NCI-H2196 (cell line): Measurements from ENCODE around the gene NRF1.
"Not testable (repeated sequence)": the region's sequence is repeated elsewhere in the genome, so short reads cannot be mapped to it uniquely, and the experiment has no call there.

ENCODE experiments used
- DNase-seq: peaks from one replicate; lab custom pipeline; 2025; ENCODE audit not compliant: unreplicated experiment; lab: John Stamatoyannopoulos, UW

NRF1 gene

DNA sequence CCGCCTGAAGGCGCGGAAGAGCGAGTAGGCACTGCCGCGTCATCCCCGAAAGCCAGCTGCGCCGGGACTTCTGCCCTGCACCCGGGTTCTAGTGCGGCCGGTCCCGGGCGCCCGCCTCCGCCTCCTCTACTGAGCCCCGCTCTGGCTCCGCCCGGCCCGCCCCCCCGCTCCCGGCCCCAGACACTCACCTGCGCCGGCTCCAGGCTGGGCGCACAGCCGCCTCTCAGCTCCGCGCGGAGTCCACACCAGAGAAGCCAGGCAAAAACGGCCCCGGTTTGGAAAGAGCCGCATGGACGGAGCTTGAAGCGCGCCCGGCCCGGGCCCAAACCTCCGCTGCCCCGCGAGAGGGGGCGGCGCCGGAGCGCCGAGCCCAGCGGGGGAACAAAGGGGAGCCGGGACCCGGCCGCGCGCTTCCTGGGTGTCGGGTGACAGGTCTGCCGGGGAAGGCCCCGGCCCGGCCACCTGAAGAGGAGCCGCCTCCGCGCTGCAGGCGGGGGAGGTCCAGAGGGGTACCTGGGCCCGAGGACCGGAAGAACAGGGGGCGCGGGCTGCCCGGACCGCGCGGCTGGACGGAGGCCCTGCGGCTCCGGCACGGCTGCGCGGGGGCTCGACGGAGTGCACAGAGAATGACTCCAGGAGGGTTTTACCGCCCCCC lies 168.2 kb downstream of the NRF1 start:
- peak; percentile 89 for DNase-seq

DNA sequence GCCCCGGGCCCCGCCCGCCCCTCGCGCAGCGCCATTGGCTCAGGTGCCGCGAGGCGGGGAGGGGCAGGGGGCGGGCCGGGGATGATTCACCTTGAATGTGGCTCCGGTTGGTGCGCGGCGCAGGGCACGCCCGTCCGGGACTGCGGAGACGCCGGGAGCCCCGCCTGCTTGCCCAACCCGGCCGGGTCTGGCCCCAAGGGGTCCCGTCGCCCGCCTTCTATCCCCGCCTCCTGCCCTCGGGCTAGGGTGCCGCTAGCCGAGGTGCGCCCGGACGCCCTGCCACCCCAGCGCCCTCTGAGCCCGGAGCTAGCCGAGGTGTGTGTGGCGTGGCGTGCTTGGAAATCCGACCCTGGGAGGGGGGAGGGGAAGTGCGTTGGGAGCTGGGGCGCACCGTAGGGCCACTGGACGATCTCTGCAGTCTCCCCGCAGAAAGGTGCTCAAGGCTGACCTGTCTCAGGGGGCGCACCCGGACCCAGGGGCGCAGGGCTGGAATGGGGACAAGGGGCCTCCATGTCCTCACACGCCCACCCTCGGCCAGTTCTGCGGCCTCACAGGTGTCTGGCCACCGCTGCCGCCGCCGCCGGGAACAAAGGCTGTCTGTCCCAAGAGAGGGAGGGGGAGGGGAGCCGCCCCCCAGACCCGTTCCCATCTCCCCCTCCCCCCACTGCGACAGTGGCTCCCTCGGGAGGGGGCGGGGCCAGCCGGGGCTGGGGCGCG lies 168.9 kb downstream of the NRF1 start:
- peak; percentile 89 for DNase-seq

DNA sequence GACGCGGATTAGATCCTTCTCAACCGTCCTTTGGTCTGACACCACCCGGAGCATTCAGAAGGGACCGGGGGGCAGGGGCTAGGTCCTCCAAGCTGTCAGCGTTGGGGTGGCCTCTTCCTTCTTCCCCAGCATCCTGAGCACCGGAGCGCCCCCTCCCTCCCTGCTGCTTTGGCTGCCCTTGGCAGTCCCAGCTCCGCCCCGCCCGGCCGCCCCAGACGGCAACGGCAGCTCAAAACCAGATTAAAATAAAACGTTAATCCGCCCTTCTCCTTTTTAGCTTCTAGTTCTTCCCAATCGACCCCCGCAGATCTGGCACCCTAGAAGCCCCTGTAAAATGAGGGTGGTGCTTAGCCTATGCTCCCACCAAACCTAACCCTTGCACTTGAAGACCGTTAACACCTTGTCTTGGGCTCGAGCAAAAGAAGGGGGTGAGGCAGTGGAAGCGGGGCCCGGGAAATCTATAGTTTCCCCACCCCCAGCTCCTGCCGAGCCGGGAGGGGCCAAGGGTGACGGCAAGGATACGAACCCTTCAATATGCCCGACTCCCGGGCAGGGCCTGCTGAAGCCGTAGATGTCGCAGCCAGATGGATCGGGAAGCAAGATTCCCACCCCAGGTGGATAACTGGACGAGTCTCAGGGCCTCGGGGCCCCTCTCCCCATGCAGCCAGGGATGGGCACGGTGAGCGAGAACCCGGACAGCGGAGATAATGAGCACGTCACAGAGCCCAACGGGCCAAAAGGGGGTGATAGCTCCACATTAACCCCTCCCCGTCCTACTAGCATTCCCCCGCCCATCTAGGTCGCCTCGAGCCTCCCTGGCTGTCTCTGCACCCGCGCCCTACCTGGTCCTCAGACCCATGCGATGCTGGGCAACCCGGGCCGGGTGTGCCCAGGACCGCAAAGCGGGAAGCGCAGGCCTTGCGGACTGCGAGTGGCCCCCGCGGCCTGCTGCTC lies 169.7 kb downstream of the NRF1 start:
- peak; percentile 54 for DNase-seq

DNA sequence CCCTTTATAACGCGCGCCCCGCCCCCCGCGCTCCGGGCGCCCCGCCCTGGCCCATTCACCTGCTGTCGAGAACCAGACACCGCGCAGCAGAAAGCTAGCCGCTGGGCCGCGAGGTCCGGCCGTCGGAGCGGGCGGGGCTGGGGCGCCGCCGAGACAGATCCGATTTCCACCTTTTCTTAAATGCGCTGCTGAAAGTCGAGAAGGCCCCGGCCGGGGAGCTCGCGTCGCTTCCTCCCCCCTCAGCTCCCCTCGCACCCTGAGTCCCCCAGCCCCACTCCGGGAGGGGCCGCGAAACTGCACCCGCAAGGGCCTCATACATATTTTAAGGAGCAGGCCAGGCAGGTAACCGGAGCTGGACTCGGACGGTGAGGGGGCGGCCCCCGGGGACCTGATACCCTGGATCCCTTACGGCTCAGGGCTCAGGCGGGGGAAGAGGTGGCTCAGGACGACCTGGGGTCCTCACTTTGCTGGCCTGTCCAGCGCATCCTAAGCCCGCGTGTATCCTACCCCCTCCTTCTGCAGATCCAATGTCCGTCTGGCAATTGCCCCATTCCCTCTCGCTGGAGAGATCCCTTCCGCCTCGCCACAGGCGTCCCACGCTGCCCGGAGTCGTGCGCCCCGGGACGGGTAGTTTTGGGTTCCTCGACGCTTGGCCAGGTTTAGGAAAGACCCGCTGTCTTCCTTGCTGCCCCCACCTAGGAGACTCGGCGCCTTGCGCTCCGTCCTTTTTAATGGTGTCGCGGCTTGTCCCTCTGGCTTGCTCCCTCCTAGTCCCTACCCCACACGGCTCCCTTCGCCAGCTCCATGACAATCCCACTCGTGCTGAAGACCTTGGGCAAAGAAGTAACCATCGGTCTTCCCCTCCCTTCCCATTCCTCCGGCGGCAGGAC lies 170.7 kb downstream of the NRF1 start:
- no peak for DNase-seq

DNA sequence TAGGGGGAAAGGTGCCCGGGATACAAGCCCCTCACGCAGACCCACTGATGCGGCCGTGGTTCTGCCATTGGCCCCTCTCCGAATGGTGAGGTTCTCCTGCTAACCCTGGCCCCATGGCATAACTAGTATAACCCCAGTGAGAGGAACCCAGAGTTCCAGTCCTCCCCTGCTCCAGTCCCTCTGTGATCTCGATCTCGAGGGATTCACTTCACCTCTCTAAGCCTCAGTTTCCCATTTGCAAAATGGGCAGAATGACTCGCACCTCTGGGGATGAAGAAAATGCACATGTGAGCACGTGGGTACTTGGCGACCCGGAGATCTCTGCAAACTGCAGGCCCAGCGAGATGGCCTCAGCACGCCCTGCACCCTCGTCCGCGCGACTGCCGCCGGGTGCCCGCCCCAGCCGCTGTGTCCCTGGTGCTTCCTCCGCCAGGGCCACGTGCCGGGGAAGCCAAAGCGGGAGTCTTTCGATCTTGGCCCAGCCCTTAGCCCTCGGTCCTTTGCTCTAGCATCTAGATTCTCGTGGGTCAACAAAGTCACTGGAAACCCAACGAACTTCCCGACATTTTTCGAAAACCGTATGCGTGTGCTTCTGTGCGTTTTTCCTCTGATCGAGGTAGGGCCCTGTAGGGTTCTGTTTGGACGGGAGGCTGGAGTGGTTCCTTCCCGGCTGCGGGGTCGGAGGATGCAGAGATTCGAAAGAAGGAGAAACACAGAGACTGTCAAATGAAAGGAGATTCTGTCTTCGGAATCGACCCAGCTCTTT lies 171.5 kb downstream of the NRF1 start:
- DNase-seq, result no peak

DNA sequence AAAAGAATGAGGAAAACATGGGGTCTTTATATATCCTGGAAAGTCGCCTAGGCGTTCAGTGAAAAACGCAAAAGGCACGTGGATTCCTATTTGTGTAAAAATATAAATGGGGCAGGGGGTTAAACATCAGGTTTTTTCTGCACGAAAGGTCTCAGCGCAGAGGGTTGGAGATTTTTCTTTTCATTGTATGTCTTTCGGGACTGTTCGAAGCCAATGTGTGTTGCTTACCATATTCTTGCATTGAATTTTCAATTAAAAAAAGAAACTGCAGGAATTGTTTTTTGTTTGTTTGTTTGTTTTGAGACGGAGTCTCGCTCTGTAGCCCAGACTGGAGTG lies 172.0 kb downstream of the NRF1 start:
- no peak for DNase-seq

DNA sequence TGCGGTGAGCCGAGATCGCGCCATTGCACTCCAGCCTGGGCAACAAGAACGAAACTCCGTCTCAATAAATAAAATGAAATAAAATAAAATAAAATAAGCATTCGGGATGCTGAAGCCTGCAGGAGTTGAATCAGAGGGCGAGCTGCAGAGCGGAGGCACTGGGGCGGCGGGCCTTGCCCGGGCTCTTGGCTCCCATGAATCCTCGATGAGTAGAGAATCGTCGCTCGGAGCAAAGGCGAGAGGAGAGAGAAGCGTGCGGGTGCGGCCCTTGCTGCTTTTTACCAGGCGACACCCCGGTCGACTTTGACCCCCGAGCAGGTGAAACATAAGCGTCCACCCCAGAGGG lies 172.9 kb downstream of the NRF1 start:
- DNase-seq, result no peak

DNA sequence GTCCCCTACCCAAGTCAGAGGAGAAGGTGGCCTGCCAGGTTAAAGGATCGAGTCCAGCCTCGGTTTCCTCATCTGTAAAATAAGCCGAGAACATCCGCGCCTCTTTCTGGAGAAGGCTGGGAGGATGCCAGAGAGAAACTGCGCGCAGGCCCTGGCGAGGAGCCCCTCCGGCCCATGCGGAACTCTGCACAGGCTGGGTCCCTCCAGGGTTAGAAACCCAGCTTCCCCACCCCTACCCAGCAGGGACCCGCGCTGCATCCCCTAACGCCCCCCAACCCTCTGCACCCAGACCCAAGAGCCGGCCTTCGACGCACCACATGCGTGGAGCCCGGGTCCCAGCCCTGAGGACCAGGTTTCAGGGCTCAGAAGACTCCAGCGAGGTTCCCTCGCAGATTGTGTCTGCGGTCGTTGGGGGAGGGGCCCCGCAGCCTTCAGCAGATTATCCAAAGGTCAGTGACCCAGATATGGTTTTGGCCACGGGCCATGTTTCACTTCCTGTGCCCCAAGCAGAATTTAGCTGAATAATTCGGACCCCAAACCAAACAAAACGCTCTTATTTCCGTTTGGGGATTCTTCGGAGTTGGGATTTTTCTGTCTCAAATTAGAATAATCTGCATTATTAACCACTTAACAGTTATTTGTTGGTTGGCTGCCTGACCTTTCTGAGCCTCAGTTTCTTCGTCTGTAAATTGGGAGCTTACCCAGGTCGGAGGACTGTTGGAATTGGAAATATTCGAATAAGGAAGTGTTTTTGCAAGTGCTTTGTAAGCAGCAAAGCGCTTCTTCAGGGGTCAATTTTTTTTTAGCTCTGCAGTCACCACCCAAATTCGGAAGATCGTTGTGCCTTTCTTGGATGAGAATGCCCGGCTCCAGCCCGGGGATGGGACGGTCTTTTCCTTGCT lies 173.5 kb downstream of the NRF1 start:
- DNase-seq, result no peak

DNA sequence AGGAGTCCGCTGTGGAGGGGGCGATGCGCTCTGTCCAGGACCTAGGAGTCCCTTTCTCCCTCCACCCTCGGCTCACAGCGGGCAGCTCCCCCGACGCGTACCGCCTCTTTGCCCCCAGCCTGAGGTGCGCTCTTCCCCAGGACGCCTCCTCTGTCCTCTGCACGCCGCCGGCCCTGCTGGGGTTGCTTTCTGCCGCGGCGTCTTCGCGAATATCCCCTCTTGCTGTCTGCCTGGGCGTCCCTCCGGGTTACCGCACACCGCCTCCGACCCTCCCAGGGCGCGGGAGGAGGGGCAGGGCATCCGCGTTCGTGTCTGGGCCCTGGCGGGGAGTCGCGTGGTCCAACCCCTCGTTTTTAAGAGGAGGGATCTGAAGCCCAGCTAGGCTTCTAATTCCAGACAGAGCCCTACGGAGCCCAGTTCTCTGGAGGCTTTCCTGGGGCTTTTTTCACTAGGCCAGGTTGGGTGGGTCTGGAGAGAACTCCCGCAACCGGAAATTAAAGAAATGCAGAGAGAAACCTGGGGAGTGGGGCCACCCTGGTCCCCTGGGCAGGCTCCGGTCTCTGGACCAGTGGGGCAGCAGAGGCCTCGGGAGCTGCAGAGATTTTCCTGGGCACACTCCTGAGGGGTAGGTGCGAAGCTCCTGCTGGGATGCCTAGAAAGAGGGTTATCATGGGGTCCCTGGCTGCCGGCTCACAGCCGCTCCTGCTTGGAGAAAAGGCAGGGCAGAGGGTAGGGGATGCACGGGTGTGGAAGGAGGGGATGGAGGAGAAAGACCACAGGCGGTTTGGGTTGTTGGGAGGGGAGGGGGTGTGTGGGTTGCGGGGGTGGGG lies 174.4 kb downstream of the NRF1 start:
- DNase-seq, result no peak

DNA sequence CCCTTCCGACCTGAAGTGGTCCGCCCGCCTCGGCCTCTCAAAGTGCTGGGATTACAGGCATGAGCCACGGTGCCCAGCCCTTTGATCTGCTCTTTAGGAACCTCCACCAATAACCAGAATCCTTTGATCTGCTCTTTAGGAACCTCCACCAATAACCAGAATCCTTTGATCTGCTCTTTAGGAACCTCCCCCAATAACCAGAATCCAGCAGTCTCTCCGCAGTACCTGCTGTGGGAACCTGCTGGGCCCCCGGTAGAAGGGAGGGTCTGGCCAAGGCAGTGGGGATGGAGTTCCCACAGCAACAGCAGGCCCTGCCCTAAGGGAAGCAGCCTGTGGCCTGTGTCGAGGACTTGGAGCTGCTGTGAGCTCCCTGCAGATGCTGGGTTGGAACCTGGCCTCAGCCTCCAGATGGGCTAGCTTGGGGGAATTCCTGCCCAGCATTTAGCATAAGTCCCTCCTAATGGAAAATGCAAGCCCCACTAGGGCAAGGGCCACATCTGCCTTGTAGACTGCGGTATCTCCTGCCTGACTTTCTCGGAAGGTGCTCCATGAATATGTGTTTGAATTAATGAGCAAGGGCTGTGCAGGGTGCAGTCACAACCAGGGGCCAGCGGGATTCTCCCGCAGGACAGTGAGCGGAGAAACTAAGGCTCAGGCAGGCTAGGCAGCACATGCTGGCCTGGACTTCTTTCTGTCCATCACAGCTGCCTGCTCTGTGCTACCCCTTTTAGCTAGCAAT lies 175.5 kb downstream of the NRF1 start:
- DNase-seq, result no peak

DNA sequence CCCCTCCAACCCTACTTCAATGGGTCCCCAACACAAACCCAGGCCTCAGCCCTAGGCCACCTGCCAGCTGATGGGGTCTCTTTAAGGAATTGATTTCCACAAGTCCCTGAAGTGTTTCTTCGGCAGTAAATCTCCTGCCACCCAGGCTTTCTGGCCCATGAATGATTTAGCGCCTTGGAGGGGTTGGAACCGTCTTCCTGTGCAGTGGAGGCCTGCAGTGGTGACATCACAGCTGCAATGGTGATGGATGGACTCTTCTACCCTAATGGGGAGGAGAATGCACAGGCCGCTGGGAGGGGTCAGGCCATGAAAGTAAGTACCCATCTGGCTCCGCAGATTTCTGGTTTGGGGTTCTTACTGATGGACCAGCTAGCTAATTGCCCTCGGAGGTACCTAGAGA lies 177.5 kb downstream of the NRF1 start:
- no peak for DNase-seq

DNA sequence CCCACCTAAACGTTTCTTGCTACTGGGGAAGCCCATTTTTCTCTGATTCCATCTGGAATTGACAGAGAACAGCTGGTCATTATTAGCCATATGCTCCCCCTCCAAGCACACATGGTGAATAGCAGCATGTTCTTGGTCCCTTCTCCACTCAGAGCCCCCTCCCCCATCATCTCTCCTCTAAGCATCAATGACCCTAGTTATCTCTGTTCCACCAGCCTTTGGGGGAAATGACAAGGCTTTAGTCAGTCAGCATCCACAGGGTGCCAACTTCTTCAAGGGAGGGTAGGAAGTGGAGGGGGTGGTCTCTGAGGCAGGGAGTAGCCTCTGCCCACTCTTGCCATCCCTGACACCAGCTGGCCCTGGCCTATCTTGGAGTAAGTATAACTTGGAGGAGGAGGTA lies 178.1 kb downstream of the NRF1 start:
- no peak for DNase-seq

DNA sequence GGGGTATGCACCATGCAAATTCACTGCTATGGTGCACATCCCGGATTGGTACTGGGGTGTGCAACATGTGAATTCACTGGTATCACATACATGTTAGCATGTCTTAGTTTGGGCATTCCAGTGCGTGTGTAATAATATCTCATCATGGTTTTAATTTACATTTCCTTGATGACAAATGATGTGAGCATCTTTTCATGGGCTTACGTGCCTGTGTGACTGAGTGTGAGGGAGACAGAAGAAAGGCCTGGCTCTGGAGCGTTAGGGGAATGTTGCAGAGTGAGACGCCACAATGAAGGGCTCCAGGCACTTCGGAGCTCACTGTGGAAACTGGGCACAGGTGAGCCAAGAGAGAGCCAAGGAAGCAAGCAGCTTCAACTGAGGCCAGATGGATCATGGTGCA lies 178.6 kb downstream of the NRF1 start:
- no peak for DNase-seq

DNA sequence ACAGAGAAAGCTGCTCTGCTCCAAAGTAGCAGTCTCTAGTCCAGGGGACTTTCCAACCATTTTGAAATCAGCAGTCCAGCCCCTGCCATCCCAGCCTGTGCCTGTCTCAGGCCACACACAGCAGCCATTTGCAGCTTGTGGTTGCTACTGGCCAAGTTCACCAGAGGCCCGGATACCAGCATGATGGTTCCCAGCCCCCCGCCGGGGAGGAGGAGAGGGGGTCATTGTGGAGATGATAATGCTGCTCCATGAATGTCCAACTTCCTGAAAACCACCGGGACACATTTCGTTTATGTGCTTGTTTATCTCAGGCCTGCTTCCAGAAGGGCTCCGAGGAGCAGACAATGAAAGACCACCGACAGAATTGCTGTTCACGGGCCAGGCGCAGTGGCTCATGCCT lies 181.2 kb downstream of the NRF1 start:
- DNase-seq, result no peak

DNA sequence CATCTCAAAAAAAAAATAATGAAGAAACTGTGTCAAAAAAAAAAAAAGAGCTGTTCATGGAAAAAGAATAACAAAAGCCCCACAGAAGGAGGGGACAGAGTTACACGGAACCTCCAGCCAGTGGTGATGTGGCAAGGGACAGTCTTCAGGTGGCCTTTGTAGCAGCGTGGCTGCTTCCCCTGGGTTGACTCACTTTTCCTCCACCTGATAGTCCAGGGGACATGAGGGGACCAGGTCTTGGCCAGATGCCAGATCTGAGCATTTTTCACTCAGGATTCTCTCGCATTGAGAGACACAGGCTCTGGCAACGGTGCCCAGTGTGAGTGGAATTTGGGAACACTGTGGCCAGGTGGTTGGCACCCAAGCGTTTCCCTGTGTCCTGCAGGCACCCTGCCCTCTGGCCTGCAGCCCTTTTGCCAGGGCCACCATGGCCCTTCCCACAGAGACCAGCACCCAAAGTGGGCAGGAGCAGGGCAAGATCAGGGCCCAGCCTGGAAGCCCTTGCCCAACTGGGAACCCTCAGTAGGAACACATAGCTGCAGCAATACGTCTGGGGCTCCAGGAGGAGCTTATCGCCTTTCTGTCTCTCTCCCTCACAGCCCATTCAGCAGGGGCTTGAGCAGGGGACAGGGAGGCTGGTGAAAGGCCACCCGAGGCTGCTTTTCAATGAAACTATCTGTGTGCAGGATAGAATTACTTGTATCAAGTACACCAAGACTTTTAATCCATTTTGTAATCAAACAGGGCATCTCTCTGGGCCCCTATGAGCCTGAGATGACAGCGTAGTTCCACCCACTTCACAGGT lies 182.2 kb downstream of the NRF1 start:
- DNase-seq, result no peak

DNA sequence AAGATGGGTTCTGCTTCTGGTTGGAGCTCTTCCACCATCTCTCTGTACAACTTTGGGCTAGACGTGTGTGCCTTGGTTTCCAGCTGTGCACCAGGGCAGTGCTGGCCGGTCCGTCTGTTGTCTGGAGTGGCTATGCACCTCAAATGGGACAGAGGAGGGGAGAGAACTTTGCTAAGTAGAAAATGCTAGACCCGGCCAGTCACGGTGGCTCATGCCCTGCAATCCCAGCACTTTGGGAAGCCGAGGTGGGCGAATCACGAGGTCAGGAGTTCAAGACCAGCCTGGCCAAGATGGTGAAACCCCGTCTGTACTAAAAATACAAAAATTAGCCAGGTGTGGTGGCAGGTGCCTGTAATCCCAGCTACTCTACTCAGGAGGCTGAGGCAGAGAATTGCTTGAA lies 182.9 kb downstream of the NRF1 start:
- DNase-seq, result not testable (repeated sequence)

DNA sequence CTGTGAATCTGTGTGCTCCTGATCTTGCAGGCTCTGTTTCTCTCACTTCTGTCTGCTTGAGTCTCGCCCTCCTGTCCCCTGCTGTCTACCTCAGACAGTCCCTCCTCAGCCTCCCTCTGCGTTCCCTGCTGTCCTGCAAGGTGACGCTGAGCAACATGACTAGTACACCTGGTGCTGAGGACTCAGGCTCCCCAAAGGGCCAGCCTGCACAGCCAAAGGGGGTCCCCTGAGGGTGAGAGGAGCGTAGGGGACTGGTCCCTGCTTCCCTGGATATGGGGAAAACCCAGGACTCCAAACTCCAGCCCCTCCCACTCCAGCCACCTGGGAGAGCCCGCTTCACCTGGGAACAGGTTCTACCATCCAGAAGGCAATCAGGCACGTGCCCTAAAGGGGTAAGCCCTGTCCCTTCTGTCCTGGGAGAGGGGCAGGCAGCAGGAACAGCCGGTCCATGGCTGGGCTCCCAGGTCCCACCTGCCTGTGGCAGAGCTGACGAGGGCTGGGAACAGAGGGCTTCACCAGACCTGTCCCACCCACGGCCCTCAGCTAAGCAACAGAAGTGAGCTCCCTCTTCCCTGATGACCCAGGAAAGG lies 184.8 kb downstream of the NRF1 start:
- DNase-seq, result no peak
